LHCN-M2 (cell line): ENCODE measurements around the gene CCDC188. TPM values are rescaled to one million over a fixed set of nuclear protein-coding genes. Genes with fewer than 3 reads are reported as not detected.

Source experiments
- DNase-seq: peaks from one replicate; pipeline ENCODE4 v3.0.0-alpha.2; 2012; ENCODE audit warnings: low read depth
- total RNA-seq: library from RNA; depleted of rRNA; stranded (reverse); fragments of >200 nt; gene quantifications from 2 replicates; pipeline ENCODE4 v1.2.3, GENCODE V29; 2014; rRNA removed

The CCDC188 gene
- total RNA-seq, 1 experiment from 2014 or later = 2.7 TPM

GRCh38 chr22:20108757-20109230, 42.1 kb downstream of the CCDC188 start:
- DNase-seq = no peak

DNA sequence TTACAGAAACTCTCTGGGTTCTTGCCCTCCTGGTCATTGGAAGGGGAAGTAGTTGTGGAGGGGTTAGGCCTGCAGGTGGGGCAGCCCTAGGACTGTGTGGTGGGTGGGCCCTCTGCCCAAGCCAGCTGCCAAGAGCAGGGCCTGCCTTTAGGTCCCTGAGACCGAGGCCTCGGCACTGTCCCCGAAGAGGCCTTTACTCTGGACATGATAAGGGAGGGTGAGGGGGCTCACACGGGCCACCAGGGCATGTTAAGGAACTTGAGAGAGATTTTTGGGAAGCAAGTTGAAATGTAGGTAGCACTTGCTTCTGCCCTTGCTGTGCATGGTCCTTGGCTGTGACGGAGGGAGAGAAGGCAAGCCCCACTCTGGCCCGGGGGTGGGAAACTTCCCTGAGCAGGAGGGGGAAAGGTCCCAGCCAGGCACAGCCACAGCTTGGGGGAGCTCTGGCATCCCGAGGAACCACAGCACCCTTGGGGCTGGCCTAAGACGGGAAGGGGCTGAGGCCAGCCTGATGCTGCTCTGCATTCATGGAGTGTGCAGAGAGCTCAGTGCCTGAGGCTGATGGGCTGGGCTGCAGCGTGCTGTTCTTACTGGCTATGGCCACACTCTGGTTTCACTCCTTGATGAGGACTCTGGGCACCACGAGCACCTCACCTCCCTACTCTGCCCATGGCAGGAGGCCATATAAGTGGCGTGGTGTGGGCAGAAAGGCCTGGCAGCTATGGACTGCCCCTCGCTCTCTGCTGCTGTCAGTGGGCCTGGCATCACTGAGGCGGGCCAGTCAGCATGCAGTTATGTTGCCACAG, 42.7 kb downstream of the CCDC188 start:
- no peak for DNase-seq

- DNase-seq = no peak
Observed at GRCh38 chr22:20107471-20107901, 43.4 kb downstream of the CCDC188 start.

- DNase-seq = no peak
Observed at GRCh38 chr22:20106849-20107237, 44.0 kb downstream of the CCDC188 start.

GRCh38 chr22:20106205-20106848, 44.5 kb downstream of the CCDC188 start:
- peak; percentile 51 for DNase-seq

- no peak for DNase-seq
Observed at GRCh38 chr22:20105456-20106204, 45.2 kb downstream of the CCDC188 start.

DNA sequence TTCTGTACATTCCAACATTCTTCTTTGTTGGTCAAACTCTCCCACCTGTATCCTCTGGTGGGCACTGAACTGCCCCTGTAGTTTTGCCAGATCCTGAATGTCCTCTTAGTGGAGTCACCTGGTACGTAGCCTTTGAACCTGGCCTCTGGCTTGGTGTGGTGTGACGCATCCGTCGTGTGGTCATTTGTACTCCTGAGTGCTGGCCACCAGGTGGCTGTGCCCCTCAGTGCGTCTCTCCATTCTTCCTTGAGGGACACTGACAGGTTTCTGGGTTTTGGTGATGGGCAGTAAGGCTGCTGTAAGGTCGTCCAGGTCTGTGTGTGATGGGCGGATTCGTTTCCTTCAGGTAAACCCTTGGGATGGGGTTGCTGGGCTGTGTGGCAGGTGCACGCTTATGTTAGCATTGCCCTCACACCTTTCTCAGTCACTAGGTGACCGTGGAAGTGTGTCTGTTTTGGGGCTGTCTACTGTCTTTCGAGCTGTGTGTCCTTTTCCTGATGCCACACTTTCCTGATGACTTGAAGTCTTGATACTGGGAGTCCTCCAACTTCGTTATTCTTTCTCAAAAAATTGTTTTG, 48.6 kb downstream of the CCDC188 start:
- DNase-seq = no peak

- DNase-seq = no peak
Observed at GRCh38 chr22:20101638-20102037, 49.2 kb downstream of the CCDC188 start.

DNA sequence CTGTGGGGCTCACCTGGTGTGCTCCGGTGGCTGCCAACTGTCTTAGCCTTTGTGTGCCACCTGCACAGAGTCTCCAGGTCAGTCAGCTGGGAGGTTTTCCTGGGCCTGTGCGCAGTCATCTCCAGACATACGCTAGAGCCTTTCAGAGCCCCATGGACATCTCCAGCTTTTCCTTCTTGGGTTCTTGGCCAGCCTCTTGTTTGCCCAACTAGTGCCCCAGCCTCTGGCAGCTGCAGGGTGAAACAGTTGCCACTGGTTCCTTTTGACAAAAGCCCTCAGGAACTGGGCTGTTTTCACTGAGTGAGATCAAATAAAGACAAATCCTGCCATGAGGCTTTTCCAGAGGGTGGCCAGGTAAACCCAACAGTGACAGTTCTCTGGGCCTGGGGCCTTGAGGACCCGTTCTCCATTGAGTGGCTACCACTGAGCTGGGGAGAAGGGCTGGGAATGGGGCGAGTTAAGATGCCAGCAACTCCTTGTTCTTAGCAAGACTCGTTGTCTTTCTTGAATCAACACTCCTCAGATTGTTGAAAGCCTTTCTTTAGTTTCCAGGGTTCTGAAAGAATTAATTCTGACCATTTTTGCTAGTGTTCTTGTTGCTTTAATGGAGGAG, 51.6 kb downstream of the CCDC188 start:
- DNase-seq = no peak

Other genes with a start within 250 kb of the CCDC188 start
- 290 and 350 TPM in 2 replicates for gene COMT, start 209.3 kb downstream of the CCDC188 start, total RNA-seq
- gene TXNRD2, start 209.2 kb downstream of the CCDC188 start, total RNA-seq = 39.5 TPM in 2 replicates
- 4.5 and 6.4 TPM in 2 replicates for gene ARVCF, start 134.2 kb downstream of the CCDC188 start, total RNA-seq
- gene TANGO2, start 129.9 kb downstream of the CCDC188 start, total RNA-seq = 24.0 and 30.8 TPM in 2 replicates
- 29.4 and 30.9 TPM in 2 replicates for gene DGCR8, start 70.8 kb downstream of the CCDC188 start, total RNA-seq
- gene RANBP1, start 35.0 kb downstream of the CCDC188 start, total RNA-seq = 843 and 851 TPM in 2 replicates
- 35.8 and 50.4 TPM in 2 replicates for gene TRMT2A, start 33.8 kb downstream of the CCDC188 start, total RNA-seq
- 14.8 and 19.6 TPM in 2 replicates for gene ZDHHC8, start 19.3 kb downstream of the CCDC188 start, total RNA-seq
- gene RTN4R, start 117.3 kb upstream of the CCDC188 start, total RNA-seq = 0.63 TPM in 1 of 2 replicates, not detected in the other
- gene DGCR6L, start 169.0 kb upstream of the CCDC188 start, total RNA-seq = 78.0 and 82.5 TPM in 2 replicates
- gene ZNF74, start 243.1 kb upstream of the CCDC188 start, total RNA-seq = 9.8 and 9.9 TPM in 2 replicates